ENCODE measurements around the gene ODC1.

ODC1 gene

GRCh38 chr2:10433947-10434885, 13.9 kb downstream of the ODC1 start:
- no peak for DNase-seq (ENCODE audit: low read depth)

DNA sequence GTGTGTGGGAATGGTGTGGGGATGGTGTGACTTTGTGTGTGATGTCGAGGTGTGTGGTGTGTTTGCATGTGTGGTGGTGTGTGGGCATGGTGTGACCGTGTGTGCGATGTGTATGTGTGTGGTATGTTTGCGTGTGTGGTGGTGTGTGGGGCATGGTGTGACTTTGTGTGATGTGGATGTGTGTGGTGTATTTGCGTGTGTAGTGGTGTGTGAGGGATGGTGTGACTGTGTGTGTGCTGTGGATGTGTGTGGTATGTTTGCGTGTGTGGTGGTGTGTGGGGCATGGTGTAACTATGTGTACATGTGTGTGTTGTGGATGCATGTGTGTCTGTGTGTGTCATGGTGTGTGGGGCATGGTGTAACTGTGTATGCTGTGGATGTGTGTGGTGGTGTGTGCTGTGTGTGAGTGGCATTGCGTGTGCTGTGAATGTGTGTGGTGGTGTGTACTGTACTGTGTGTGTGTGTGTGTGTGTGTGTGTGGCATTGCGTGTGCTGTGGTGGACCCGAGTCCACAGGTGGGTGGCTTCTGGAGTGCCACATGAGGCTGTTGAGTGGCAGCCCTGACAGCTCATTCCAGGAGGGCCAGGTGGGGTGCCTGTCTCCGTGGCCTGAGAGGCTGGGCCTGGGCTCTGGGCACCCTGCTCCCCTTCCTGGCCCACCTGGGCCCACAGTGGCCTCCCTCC, 14.7 kb downstream of the ODC1 start:
- DNase-seq (ENCODE audit: low read depth) = no peak

DNA sequence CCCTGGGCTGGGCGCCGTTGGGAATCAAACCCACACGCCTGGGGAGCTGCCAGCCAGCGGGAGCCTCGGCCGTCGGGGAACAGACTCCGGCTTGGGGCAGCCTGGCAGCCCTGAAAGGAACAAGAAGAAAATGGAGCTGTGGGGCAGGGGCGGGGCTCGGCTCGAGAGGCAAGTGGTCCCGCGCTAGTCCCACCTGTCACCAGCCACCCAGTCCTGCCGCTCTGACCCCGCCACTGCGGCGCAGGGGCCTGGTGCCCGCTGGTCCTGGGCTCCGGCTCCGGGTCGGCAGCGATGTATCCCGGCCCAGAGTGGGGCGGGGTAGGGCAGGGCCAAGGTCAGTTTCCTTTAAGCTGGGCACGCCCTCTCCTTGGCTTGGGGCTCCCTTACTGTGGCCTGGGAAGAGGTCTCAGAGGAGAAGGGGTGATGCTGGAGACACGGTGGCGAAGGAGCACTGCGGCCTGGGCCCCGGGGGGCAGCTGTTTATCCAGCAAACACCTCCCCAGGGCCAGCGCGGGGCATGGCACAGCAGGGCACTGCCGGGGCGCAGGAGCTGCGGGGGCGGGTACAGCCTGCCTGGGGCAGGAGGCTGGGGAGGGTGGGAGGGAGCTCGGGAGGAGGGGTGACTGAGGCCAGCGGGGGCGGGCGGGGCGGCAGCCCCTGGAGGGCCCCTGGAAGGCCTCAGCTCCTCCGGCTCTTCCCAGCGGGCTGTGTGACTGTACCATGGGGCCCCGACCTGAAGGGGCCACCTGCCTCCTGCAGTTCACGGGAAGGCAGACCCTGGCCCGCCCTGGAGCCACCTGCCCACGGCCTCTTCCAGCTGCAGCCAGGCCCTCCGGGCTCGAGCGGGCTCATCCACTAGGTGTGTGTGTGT, 15.6 kb downstream of the ODC1 start:
- no peak for DNase-seq (ENCODE audit: low read depth)

- no peak for DNase-seq (ENCODE audit: low read depth)
These were observed 16.3 kb downstream of the ODC1 start for GRCh38 chr2:10431797-10432196.

DNA sequence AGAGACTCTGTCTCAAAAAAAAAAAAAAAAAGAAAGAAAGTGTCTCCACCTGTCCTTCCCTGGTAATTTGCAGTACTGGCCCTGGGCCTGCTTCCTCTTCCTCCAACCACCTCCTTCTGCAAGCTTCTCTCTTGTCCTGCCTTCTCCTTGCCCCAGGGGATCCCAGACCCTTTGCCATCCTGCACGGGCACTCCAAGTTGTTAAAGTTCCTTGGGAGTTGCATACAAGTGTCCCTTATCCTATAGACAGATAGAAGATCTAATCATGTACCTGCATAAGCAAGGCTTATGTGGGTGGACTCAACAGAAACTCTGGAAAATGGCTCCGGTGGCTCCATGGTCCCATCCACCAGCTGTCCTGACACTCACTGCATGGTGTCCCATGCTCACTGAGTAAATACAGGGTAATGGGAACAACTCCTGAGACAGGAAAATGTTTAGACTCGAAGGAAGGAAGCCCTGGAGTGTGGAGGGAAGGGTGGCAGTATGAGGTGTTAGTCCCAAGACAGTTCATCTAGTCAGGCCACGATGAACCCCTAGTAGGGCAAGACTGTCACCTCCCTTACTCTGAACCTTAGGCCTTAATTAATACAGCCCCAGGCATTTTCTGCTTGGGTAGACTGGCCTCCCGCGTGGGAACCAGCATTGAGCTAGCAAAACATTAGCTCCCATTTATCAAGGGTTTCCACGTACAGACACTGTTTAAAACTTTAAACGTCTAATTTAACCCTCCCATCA, 17.1 kb downstream of the ODC1 start:
- no peak for DNase-seq (ENCODE audit: low read depth)

GRCh38 chr2:10428924-10429323, 19.2 kb downstream of the ODC1 start:
- DNase-seq (ENCODE audit: low read depth) = no peak

DNA sequence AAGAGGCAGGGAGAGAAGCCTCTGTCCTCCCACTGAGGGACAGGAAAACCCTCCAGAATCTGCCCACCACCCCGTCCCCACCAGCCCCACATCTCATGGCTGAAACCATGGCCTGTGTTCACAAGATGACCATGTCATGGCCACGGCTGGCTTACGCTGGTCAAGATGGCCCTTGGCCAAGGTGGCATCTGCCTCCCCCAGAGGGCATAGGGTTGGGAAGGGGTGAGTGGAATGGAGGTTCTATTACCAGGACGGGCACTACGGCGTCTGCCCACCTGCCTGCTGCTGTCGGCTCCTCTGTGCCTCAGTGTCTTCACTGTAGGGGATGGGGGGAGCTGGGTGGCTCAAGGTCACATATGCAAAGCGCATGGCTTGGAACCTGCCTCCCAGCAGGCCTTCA, 19.8 kb downstream of the ODC1 start:
- DNase-seq (ENCODE audit: low read depth) = no peak

DNA sequence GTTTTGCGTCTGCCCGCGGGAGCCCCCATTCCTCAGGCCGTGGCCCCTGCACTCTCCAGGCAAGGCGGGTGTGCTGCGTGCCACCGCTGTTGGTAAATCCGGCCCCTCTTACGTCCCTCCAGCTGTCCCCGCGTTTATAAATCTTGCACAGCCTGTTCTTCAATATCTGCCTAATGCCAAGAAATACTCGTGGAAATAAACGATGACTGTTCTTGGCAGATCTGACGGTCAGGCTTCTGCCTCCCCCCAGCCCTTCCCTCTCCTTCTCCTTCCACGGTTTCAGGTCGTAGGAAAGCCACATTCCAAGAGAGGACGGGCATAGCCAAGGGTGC, 20.5 kb downstream of the ODC1 start:
- DNase-seq (ENCODE audit: low read depth) = no peak

DNA sequence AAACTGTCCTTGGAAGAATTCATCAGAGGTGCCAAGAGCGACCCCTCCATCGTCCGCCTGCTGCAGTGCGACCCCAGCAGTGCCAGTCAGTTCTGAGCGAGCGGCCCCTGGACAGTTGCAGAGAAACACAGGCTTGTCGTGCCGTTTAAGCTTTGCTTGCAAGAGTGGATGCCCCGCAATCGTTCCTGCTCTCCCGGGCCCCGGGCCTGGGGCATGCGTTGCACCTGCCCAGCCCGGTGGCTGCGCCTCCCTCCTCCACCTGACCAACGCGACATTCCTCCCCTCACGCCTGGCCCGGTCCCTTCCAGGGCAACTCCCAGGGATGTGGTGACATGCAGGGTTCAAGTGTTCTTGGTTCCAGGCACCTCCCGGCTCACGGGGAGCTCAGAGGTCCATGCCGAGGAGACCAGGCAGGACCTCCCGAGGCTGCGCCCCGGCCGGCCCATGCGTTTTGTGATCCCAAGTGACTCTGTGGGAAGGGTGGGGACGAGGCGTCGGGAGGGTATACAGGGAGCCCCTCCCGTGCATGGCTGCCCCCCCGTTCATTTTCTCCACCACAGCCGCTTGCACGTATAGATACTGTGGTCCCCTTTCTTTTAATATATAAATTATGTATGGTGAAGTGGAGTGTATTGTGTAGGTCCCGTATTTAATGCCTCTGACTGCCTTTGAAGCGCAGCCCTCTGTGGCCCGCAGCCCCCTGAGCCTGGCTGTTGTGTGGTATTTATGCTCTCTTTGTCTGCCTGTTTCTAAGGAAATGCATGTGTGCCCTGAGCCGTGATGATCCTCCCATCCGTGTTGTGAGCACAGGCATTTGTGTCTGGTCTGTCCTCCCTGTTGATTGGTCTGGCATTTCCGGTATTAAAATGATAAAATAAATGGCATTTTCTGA, 21.2 kb downstream of the ODC1 start:
- no peak for DNase-seq (ENCODE audit: low read depth)

DNA sequence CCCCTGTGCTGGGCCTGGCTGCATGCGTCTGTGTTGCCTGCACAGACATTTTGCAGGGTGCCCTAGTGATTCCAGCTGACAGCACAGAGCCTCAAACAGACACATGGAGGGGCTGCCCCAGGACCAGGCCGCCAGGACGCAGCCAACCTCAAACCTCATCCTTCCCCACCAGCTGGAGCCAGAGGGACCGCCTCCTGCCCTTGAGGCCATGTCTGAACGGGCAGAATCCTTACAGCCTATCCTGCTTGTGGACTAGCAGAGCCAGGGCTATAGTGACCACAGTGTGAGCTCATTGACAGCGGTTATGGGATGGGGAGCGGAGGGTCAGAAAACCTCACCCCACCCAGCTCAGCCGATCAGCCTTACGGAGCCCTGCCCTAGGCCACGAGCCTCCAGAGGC, 22.4 kb downstream of the ODC1 start:
- DNase-seq (ENCODE audit: low read depth) = no peak

DNA sequence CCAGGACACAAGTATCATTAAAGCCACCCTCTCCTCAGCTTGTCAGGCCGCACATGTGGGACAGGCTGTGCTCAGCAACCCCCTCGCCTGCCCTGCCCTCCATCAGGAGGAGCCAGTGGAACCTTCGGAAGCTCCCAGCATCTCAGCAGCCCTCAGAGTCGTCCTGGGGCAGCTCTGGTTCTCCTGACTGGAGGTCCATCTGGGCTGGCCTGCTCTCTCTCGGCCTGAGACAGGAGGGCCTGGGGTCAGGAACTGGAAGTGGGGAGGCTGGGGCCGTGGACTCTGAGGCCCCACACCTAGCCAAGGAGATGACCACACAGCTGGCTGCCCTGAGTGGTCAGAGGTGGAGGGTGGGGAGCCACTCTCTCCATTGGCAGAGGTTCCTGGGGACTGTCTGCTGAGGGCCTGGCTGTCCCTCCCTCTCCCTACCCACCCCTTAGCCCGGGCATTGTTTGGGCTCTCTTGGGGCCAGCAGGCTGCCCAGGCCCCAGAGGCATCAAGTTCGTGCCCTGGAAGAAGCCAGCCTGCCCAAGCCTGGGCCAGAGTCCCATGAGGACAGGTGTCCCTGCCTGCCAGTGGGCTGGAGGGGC, 23.1 kb downstream of the ODC1 start:
- DNase-seq (ENCODE audit: low read depth) = no peak

GRCh38 chr2:10424051-10424450, 24.1 kb downstream of the ODC1 start:
- DNase-seq (ENCODE audit: low read depth) = no peak

- DNase-seq (ENCODE audit: low read depth) = no peak
These were observed 24.7 kb downstream of the ODC1 start for GRCh38 chr2:10423400-10423774.

GRCh38 chr2:10422732-10423399, 25.3 kb downstream of the ODC1 start:
- DNase-seq (ENCODE audit: low read depth) = no peak

- DNase-seq (ENCODE audit: low read depth) = no peak
These were observed 25.9 kb downstream of the ODC1 start for GRCh38 chr2:10422251-10422650.

GRCh38 chr2:10419553-10420257, 28.4 kb downstream of the ODC1 start:
- DNase-seq (ENCODE audit: low read depth) = no peak

DNA sequence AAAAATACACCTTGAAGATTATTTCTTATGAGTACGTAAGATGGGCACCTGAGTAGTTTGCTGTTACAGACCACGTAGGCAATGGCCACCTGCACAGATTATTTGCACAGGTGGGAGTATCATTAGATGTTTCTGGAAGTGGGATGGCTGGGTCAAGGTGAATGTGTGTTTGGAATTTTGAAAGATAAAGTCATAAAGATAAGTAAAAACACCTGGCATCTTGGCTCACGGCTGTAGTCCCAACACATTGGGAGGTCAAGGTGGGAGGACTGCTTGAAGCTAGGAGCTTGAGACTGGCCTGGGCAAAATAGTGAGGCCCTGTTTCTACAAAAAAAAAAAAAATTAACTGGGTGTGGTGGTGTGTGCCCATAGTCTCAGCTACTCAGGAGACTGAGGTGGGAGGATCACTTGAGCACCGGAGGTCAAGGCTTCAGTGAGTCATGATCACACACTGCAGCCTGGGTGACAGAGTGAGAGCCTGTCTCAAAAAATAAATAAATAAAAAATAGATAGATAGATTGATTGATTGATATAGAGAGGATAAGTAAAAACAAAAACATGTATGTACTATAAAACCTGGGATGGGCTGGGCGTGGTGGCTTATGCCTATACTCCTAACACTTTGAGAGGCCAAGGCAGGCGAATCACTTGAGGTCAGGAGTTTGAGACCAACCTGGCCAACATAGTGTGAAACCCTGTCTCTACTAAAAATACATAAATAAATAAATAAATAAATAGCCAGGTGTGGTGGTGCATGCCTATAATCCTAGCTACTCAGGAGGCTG, 30.4 kb downstream of the ODC1 start:
- no peak for DNase-seq (ENCODE audit: low read depth)

GRCh38 chr2:10415640-10416039, 32.5 kb downstream of the ODC1 start:
- no peak for DNase-seq (ENCODE audit: low read depth)

- no peak for DNase-seq (ENCODE audit: low read depth)
These were observed 33.1 kb downstream of the ODC1 start for GRCh38 chr2:10415048-10415447.

All from activated T-cell treated with anti-CD3 and anti-CD28 coated beads for 24 hours (primary cell).